Measurements from ENCODE around the gene GALNT13. TPM values are rescaled to one million over a fixed set of nuclear protein-coding genes. Genes with fewer than 3 reads are reported as not detected.

GALNT13 gene
- total and polyA plus RNA-seq, 2 of the 13 experiments (the other 11 are each of a cell fraction or from before 2014, with no cell fraction given), result 1.3 to 5.0 TPM

- no peaks in the 10 kb centered on the region for H3K36me3 ChIP-seq (replicated peaks in 1 of 2; ENCODE audit: control insufficient read depth in 1 of 2, insufficient read depth in 2 of 2, low read length in 2 of 2)
- H2AFZ ChIP-seq (ENCODE audit: low read length), result no peak overlapping the region
- POLR2A ChIA-PET, result no interaction called here
- H3K27ac ChIP-seq (ENCODE audit: extremely low read length, insufficient read depth, low read length), result no peak overlapping the region
- no TSS peak for BruUV-seq (replicated peaks)
- no peaks in the 10 kb centered on the region for H3K4me1 ChIP-seq (ENCODE audit: insufficient read depth, low read length)
- no peaks in the 10 kb centered on the region for H3K9me3 ChIP-seq (ENCODE audit: low read length)
- intact Hi-C loops (cut with micrococcal nuclease; ENCODE audit: unreplicated experiment) (no loop called here), in situ Hi-C loops (cut with HindIII; ENCODE audit: extremely low pct_ligation_motif_present, low pct_unique_long_range_greater_than_20kb) (no loop called here)
- TF ChIP-seq ZFYVE20 (CRISPR knock-in tag; IDR thresholded peaks at IDR 0.05; ENCODE audit: borderline replicate concordance, low read depth) (no peak), KLF6 (CRISPR knock-in tag; IDR thresholded peaks at IDR 0.05) (no peak), SALL2 (CRISPR knock-in tag; IDR thresholded peaks at IDR 0.05) (no peak), FOXC1 (CRISPR knock-in tag; IDR thresholded peaks at IDR 0.05; ENCODE audit: borderline replicate concordance) (no peak), ZNF580 (CRISPR knock-in tag; IDR thresholded peaks at IDR 0.05; ENCODE audit: borderline replicate concordance, low read depth) (no peak), WIZ (CRISPR knock-in tag; IDR thresholded peaks at IDR 0.05) (no peak), SMYD3 (CRISPR knock-in tag; IDR thresholded peaks at IDR 0.05) (no peak), HOXD1 (CRISPR knock-in tag; IDR thresholded peaks at IDR 0.05) (no peak), LBX2 (CRISPR knock-in tag; IDR thresholded peaks at IDR 0.05; ENCODE audit: borderline replicate concordance) (no peak), SUZ12 (IDR thresholded peaks at IDR 0.05; ENCODE audit: low read depth, low read length) (no peak), SOX5 (CRISPR knock-in tag; IDR thresholded peaks at IDR 0.05; ENCODE audit: borderline replicate concordance) (no peak), PBX2 (CRISPR knock-in tag; IDR thresholded peaks at IDR 0.05) (no peak), NR1H2 (CRISPR knock-in tag; IDR thresholded peaks at IDR 0.05; ENCODE audit: borderline replicate concordance, low read depth) (no peak)
- H3K4me3 ChIP-seq (replicated peaks in 1 of 3; ENCODE audit: insufficient read depth in 1 of 3, low read depth in 2 of 3, low read length in 3 of 3), result no peak overlapping the region
- FAIRE-seq, result no peak
- H3K27me3 ChIP-seq (ENCODE audit: control insufficient read depth in 1 of 2, insufficient read depth in 2 of 2, low read length in 2 of 2), result no peaks in the 10 kb centered on the region
- no peak overlapping the region for H3K4me2 ChIP-seq (ENCODE audit: low read depth, low read length)
- no peak overlapping the region for H3K9ac ChIP-seq (ENCODE audit: insufficient read depth, low read depth, low read length)
- DNase-seq (ENCODE audit: low spot score), result no peak
- WGBS (ENCODE audit: low lambda C conversion rate), result 3% methylated on average over 1 of the region's 1 CpG
- no peak for ATAC-seq
- CTCF ChIA-PET (ENCODE audit: low intra/inter-chr PET ratio, low total read pairs), result no interaction called here
- H4K20me1 ChIP-seq (ENCODE audit: insufficient read depth, low read length), result no peaks in the 10 kb centered on the region
- no peaks in the 10 kb centered on the region for H3K79me2 ChIP-seq (ENCODE audit: insufficient read depth, low read length)
Measured at GRCh38 chr2:153823880-153824279, 47.8 kb upstream of the GALNT13 start.
